ENCODE data around the gene FAM78A. TPM values are rescaled to one million over a fixed set of nuclear protein-coding genes. Genes with fewer than 3 reads are reported as not detected.

FAM78A gene
- total RNA-seq, 1 experiment from 2014 or later, result 1.3 TPM

- TF ChIP-seq CTCF (conservative IDR thresholded peaks at IDR 0.05), result no peak
- TF ChIP-seq EZH2 (IDR thresholded peaks at IDR 0.05; ENCODE audit: low read depth), result no peak
- ChIA-PET CTCF (interaction anchor here (0.9 kb wide), 1 partner anchor 32 kb away, joined by 3 read pairs; no protein-coding TSS in a partner anchor), POLR2A (ENCODE audit: unreplicated experiment) (interaction anchor here (0.5 to 0.6 kb wide), 2 partner anchors 80 to 177 kb away, joined by 3 to 7 read pairs; no protein-coding TSS in a partner anchor)
- Histone ChIP-seq H3K4me2 (peak overlapping the region; percentile 21; the same call in 1 of the 2 replicates), H3F3A (ENCODE audit: insufficient read depth, low read depth) (peaks cover 18% of the 10 kb centered on the region; the same call in 1 of the 2 replicates), H4K20me1 (ENCODE audit: insufficient read depth) (no peaks in the 10 kb centered on the region), H3K4me1 (replicated peaks; ENCODE audit: insufficient read depth) (peaks cover 15% of the 10 kb centered on the region), H3K27ac (no peak overlapping the region), H3K36me3 (ENCODE audit: low read depth) (no peaks in the 10 kb centered on the region), H3K79me2 (ENCODE audit: low read depth) (no peaks in the 10 kb centered on the region), H3K27me3 (ENCODE audit: insufficient read depth, low read depth) (no peaks in the 10 kb centered on the region), H3K9me3 (ENCODE audit: insufficient read depth, low read depth) (no peaks in the 10 kb centered on the region), H2AFZ (no peak overlapping the region), H3K9me2 (ENCODE audit: insufficient read depth) (no peaks in the 10 kb centered on the region), H3K4me3 (no peak overlapping the region)
- no TSS peak for BruUV-seq (replicated peaks)
- peak; percentile 61 to 85 for DNase-seq
- intact Hi-C loops (cut with micrococcal nuclease; ENCODE audit: unreplicated experiment), result no loop called here
Measured at GRCh38 chr9:131304676-131305355, 28.5 kb upstream of the FAM78A start.

GRCh38 chr9:131303381-131304321, 27.3 kb upstream of the FAM78A start:
- Histone ChIP-seq H3K79me2 (ENCODE audit: low read depth) (no peaks in the 10 kb centered on the region), H3K4me2 (no peak overlapping the region), H3K27me3 (ENCODE audit: insufficient read depth, low read depth) (no peaks in the 10 kb centered on the region), H3K4me3 (no peak overlapping the region), H3K9me3 (ENCODE audit: insufficient read depth, low read depth) (no peaks in the 10 kb centered on the region), H2AFZ (no peak overlapping the region), H3K4me1 (replicated peaks; ENCODE audit: insufficient read depth) (peaks cover 15% of the 10 kb centered on the region), H3F3A (ENCODE audit: insufficient read depth, low read depth) (peaks cover 18% of the 10 kb centered on the region; the same call in 1 of the 2 replicates), H4K20me1 (ENCODE audit: insufficient read depth) (no peaks in the 10 kb centered on the region), H3K36me3 (ENCODE audit: low read depth) (no peaks in the 10 kb centered on the region), H3K9me2 (ENCODE audit: insufficient read depth) (no peaks in the 10 kb centered on the region), H3K27ac (no peak overlapping the region)
- intact Hi-C loops (cut with micrococcal nuclease; ENCODE audit: unreplicated experiment), result no loop called here
- TF ChIP-seq CTCF (conservative IDR thresholded peaks at IDR 0.05) (no peak), EZH2 (IDR thresholded peaks at IDR 0.05; ENCODE audit: low read depth) (no peak)
- DNase-seq, result no peak
- POLR2A ChIA-PET (ENCODE audit: unreplicated experiment), result interaction anchor here (0.5 kb wide), 1 partner anchor 23 kb away, joined by 18 read pairs; no protein-coding TSS in a partner anchor
- BruUV-seq (replicated peaks), result no TSS peak
- CTCF ChIA-PET, result interaction anchor here (0.6 to 0.7 kb wide), 2 partner anchors 11 to 33 kb away, joined by 3 read pairs; no protein-coding TSS in a partner anchor

Data from PC-9 (cell line).